DMS79 (cell line): ENCODE results near the gene KDM5A.
"Not testable (repeated sequence)": the region's sequence is repeated elsewhere in the genome, so short reads cannot be mapped to it uniquely, and the experiment has no call there.

ENCODE experiments used
- DNase-seq: peaks from one replicate; lab custom pipeline; 2025; lab: John Stamatoyannopoulos, UW

KDM5A gene

DNA sequence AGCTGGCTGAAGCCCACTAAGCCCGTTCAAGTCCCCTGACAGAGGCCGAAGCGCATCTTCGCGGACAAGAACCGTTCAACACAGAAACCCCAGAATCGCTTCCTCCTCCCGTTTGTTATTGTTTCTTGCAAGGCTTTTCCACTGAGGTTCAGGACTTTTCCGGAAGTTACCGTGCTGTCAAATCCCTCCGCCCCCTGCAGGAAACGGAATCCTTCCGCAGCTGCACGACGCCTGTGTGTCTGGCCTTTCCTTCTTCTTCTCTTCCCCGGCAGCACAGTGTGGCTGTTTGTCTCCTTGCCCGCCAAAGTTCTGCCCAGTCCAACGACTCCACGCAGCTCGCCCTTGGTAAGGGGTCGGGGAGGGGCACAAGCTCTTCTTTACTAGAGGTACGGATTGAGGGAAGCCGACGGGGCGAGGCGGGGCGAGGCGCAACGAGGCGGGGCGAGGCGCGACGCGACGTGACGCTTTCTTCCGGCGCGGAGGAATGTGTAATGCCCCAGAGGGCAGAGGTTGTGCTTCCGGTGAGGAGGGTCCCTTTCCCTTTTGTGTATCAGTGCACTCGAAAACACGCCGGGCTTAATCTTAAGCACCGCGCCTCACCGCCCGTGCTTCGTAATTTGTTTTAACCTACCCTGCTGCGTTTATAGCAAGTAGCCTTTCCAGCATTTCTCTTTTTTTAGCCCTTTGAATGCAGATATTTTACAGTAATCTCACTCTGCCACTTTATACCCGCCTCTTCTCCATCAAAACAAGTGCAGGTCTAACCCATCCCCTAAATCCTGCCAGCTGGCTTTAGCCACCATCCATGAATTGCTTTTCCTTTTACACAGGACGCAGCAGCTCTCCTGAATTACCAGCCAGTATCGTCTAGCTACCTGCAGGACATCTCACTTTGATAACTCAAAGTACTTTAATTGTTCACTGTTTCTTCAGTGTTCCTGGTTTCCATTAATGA is at the start of gene KDM5A:
Gene KDM5A (minus strand): TSS at position 179 of the 955 bp plus-strand sequence. CDS start 229 bp downstream, outside the sequence.
- DNase-seq, result no peak

DNA sequence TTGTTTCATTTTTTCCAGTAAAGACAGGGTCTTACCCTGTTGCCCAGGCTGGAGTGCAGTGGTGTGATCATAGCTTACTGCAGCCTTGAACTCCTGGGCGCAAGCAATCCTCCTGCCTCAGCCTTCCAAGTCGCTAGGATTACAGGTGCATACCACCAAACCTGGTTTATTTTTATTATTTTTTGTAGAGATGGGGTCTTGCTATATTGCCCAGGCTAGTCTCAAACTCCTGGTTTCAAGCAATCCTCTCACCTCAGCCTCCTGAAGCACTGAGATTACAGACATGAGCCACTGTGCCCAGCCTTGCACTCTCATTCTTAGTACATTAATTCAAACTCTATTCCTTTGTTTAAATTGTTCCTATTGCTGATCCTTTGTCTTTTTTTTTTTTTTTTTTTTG is 46.6 kb upstream of the KDM5A start:
- not testable (repeated sequence) for DNase-seq

DNA sequence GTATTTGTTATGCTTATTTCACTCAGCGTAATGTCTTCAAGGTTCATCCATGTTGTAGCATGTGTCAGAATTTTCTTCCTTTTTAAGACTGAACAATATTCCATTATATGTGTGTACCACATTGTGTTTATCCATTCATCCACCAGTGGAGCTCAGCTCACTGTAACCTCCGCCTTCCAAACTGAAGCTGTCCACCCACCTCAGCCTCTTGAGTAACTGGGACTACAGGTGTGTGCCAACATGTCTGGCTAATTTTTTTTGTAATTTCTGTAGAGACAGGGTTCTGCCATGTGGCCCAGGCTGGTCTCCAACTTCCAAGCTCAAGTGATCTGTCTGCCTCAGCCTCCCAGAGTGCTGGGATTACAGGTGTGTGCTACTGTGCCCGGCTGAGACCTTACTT is 33.4 kb upstream of the KDM5A start:
- DNase-seq, result no peak

DNA sequence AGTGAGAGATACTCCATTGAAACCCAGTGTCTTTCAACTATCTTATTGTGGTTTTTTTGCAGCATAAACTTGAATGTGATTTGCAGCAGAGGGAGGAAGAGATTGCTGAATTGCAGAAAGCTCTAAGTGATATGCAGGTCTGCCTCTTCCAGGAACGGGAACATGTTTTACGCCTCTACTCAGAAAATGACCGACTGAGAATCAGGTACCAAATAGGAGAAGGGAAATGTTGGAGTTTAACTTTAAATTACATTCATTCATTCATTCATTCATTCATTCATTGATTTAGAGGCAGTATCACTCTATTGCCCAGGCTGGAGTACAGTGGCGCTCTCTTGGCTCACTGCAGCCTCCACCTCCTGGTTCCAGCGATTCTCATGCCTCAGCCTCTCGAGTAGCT is 29.3 kb upstream of the KDM5A start:
- DNase-seq, result no peak

GRCh38 chr12:414859-415258 is 25.7 kb upstream of the KDM5A start:
- DNase-seq, result no peak

GRCh38 chr12:402029-402389 is 12.9 kb upstream of the KDM5A start:
- DNase-seq, result no peak

GRCh38 chr12:401235-402028 is 12.3 kb upstream of the KDM5A start, which contains the start of gene CCDC77:
Gene CCDC77 (plus strand): TSS chr12:401644. CDS start chr12:409384, 7,740 bp downstream.
- DNase-seq, result no peak

- no peak for DNase-seq
Observed at GRCh38 chr12:400828-401227, 11.7 kb upstream of the KDM5A start.

- DNase-seq, result no peak
Observed at GRCh38 chr12:388541-389141, 479 bp downstream of the KDM5A start.

- no peak for DNase-seq
Observed at GRCh38 chr12:388012-388411, 1.1 kb downstream of the KDM5A start.

GRCh38 chr12:386651-387050 is 2.5 kb downstream of the KDM5A start:
- DNase-seq, result no peak

GRCh38 chr12:370739-371485 is 18.2 kb downstream of the KDM5A start:
- DNase-seq, result not testable (repeated sequence)

DNA sequence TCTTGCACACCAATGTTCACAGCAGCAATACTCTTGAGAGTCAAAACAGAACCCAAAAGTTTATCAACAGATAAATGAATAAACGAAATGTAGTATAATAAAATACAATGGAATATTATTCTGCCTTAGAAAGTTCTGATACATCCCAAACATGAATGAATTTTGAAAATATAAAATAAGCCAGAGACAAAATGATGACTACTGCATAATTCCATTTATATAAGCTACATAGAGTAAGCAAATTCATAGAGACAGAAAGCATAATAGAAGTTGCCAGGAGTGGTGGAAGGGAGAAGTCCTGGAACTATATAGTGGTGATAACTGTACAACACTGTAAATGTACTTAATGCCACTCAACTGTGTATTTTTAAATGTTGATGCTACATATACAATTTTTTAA is 21.1 kb downstream of the KDM5A start:
- no peak for DNase-seq

DNA sequence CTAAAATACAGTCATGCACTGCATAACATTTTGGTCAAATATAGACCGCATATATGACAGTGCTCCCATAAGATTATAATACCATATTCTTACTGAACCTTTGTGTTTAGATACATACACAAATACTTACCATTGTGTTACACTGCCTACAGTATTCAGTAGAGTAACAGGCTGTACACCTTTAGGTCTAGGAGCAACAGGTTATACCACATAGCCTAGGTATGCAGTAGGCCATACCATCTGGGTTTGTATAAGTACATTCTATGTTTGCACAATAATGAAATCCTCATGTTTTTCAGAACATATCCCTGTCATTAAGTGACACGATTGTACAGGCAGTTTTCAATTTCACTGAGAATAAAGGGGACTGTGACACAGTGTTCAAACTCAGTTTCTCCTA is 22.3 kb downstream of the KDM5A start:
- DNase-seq, result no peak

- no peak for DNase-seq
Observed at GRCh38 chr12:359091-359490, 30.0 kb downstream of the KDM5A start.

- DNase-seq, result no peak
Observed at GRCh38 chr12:356276-356988, 32.7 kb downstream of the KDM5A start.

- not testable (repeated sequence) for DNase-seq
Observed at GRCh38 chr12:351197-351596, 37.9 kb downstream of the KDM5A start.

DNA sequence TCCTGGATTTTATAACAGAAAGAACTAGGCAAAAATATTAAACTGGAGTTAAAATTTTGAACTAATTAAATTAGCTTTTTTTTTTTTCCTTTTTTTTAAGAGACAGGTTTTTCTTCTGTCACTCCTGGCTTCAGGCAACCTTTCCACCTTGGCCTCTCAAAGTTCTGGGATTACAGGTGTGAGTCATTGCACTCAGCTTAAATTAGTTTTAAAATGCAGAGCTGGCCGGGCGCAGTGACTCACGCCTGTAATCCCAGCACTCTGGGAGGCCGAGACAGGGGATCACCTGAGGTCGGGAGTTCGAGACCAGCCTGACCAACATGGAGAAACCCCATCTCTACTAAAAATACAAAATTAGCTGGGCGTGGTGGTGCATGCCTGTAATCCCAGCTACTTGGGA is 39.5 kb downstream of the KDM5A start:
- not testable (repeated sequence) for DNase-seq

DNA sequence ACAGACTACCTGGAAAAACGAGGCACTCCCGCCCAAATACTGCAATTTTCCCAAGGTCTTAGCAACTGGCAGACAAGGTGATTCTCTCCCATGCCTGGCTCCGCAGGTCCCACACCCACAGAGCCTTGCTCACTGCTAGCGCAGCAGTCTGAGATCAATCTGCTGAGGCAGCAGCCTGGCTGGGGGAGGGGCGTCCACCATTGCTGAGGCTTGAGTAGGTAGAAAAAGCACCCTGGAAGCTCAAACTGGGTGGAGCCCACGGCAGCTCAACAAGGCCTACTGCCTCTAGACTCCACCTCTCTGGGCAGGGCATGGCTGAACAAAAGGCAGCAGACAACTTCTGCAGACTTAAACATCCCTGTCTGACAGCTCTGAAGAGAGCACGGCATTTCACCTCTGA is 46.1 kb downstream of the KDM5A start:
- not testable (repeated sequence) for DNase-seq

DNA sequence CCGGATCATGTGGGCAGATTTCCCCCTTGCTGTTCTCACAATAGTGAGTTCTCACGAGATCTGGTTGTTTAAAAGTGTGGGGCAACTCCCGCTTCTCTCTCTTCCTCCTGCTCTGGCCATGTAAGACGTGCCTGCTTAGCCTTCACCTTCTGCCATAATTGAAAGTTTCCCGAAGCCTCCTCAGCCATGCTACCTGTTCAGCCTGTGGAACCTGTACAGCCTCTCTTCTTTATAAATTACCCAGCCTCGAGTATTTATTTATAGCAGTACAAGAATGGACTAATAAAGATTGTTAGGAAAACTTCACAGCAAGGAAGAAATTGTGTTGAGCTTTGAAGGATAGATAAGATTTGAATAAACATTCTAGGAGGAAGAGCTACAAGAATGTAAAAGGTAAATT is 52.1 kb downstream of the KDM5A start:
- no peak for DNase-seq

- DNase-seq, result no peak
Observed at GRCh38 chr12:334125-334524, 55.0 kb downstream of the KDM5A start.
